Chondrocyte (in vitro differentiated cells): ENCODE data around the gene ANKH. TPM values are rescaled to one million over a fixed set of nuclear protein-coding genes. Genes with fewer than 3 reads are reported as not detected.
"Not testable (repeated sequence)": the region's sequence is repeated elsewhere in the genome, so short reads cannot be mapped to it uniquely, and the experiment has no call there.

ENCODE experiments used
- DNase-seq: peaks from one replicate; pipeline ENCODE4 v3.0.0; 2021; ENCODE audit warnings: mixed read lengths, low spot score
- H3K27ac Mint-ChIP-seq: one replicate; pipeline ENCODE4 v1.8.0; 2021; ENCODE audit warnings: mild to moderate bottlenecking, moderate library complexity, mixed read lengths; ENCODE audit not compliant: unreplicated experiment
- H3K27me3 Mint-ChIP-seq: 2 replicates; pipeline ENCODE4 v1.8.0; 2021; ENCODE audit warnings: low read depth, mixed read lengths
- H3K36me3 Mint-ChIP-seq: 2 replicates; pipeline ENCODE4 v1.8.0; 2021; ENCODE audit warnings: low read depth, mixed read lengths
- H3K4me1 Mint-ChIP-seq: 2 replicates; pipeline ENCODE4 v1.8.0; 2021; ENCODE audit warnings: low read depth, mild to moderate bottlenecking, mixed read lengths
- H3K4me3 Mint-ChIP-seq: one replicate; pipeline ENCODE4 v1.8.0; 2021; ENCODE audit warnings: mild to moderate bottlenecking, moderate library complexity, mixed read lengths; ENCODE audit not compliant: unreplicated experiment
- H3K9me3 Mint-ChIP-seq: 2 replicates; pipeline ENCODE4 v1.8.0; 2021; ENCODE audit warnings: low read depth, mixed read lengths
- total RNA-seq: library from RNA; stranded (reverse); gene quantifications from 3 replicates; pipeline ENCODE4 v1.2.1, GENCODE V29; 2021
- TF ChIP-seq, protein P1 (sequence below): fragments of 200-600 bp; sonication (generic); IDR thresholded peaks from 2 replicates; pipeline ENCODE4 v1.5.0; 2021; ENCODE audit warnings: antibody characterized with exemption, mild to moderate bottlenecking, moderate library complexity

ANKH gene
- total RNA-seq, 1 donor from 2014 or later, result 114 TPM

DNA sequence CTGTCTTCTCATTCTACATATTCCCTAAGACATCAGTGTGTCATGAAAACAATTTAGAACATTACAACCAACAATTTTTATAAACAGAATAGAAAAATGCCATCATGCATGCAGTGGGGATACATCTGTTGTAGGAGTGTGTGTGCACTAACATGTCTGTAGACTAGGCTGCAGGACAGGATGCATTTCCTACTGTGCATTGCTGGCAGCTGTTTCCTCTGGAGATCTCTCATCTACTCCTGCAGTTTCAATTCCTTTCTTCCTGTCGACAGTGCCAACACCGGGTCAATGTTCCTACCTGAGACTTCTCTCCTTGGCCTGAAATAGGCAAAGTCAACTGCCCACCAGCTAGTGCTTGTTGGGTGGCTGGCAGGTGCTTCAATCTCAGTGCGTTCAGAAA lies 69.8 kb downstream of the ANKH start:
- Mint-ChIP-seq H3K4me3 (no peak overlapping the region), H3K4me1 (peaks cover 20% of the 10 kb centered on the region), H3K27me3 (no peaks in the 10 kb centered on the region), H3K9me3 (no peaks in the 10 kb centered on the region), H3K27ac (no peak overlapping the region), H3K36me3 (peaks cover 17% of the 10 kb centered on the region)
- no peak for DNase-seq
- TF ChIP-seq, protein P1, sequence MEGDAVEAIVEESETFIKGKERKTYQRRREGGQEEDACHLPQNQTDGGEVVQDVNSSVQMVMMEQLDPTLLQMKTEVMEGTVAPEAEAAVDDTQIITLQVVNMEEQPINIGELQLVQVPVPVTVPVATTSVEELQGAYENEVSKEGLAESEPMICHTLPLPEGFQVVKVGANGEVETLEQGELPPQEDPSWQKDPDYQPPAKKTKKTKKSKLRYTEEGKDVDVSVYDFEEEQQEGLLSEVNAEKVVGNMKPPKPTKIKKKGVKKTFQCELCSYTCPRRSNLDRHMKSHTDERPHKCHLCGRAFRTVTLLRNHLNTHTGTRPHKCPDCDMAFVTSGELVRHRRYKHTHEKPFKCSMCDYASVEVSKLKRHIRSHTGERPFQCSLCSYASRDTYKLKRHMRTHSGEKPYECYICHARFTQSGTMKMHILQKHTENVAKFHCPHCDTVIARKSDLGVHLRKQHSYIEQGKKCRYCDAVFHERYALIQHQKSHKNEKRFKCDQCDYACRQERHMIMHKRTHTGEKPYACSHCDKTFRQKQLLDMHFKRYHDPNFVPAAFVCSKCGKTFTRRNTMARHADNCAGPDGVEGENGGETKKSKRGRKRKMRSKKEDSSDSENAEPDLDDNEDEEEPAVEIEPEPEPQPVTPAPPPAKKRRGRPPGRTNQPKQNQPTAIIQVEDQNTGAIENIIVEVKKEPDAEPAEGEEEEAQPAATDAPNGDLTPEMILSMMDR, result no peak

DNA sequence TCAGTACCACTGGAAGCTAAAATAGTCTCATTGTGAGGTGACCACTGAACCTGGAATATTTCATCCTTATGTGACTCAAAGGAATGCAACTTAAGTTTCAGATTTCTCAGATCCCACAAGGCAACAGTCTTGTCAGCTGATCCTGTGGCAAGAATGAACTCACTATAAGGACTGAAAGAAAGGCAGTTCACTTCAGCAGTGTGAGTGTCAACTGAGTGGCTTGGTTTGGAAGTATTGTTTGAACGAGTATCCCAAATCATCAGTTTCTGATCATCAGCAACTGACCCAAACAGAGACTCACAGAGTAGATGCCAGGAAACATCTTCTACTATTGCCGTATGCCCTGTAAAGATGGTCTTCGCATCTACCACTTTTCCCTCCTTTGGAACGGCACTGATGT lies 74.2 kb downstream of the ANKH start:
- not testable (repeated sequence) for H3K4me1 Mint-ChIP-seq, H3K9me3 Mint-ChIP-seq, H3K27me3 Mint-ChIP-seq, H3K4me3 Mint-ChIP-seq, DNase-seq, H3K27ac Mint-ChIP-seq, H3K36me3 Mint-ChIP-seq

DNA sequence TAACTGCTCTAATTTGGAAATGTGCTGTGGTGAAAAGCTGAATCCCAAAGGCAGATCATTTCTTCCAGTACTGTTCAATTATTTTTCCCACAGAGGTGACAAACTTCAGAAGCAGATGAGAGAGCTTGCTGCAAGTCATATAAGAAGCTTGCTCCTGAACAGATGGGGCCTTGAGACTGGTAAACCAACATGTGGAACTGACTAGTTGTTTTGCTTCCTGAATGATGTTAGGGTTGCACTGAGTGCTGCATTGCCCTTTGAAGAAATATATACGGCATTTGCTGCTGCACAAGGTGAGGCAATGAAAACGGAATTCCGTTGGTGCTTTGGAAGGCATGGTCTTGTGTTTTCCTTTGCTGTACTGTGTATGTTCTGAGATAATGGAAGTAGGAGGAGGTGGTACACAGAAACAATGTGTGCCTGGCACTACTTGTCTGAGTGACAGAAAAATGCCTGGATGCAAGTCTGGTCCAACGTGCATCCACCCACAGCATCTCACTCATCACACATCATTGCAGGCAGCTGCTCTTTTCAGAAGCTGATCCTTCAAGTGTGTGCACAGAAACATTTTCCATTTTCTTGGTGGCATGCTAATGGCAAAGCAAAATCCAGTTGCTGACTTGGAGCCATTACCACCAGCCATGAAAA lies 76.9 kb downstream of the ANKH start:
- DNase-seq, result no peak
- Mint-ChIP-seq H3K27me3 (no peaks in the 10 kb centered on the region), H3K4me1 (peaks cover 21% of the 10 kb centered on the region), H3K27ac (no peak overlapping the region), H3K4me3 (no peak overlapping the region), H3K36me3 (peaks cover 7% of the 10 kb centered on the region), H3K9me3 (no peaks in the 10 kb centered on the region)
- TF ChIP-seq, protein P1, result no peak

DNA sequence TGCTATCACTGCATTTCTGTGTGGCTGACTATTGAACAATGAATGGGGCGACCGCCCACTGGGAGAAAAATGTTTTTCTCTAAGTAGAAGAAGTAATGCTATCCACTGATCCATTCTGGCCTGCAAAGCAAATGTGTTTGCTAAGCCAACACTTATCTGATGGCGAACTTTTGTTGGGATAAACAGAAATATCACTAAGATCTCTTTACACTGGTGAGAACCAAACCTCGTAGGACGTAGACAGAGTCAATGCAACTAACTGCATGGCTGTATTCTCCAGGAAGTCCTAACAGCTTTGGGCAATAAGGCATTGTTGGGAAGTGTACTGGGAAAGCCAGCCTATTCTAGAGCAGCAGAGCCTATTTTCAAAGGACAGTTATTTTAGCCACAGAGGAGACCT lies 77.7 kb downstream of the ANKH start:
- H3K27ac Mint-ChIP-seq, result no peak overlapping the region
- DNase-seq, result no peak

DNA sequence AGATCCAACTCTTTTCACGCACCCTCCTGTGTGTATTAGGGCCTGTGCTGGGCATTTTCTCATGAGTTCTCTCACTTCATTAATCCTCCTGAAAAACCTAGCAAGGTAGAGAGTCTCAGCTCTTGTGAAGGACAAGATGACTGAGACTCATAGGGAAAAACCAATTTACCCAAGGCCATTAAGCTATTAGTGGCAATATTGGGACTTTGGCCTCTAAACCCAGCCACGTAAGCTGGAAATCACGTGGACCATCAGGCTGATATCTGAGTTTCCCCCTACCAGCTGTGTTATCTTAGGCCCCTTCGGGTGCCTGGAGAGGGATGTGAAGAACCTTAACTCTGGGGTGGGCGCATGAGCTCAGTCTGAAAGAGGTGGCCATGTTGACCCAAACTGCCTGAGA lies 80.7 kb downstream of the ANKH start:
- H3K4me3 Mint-ChIP-seq, result no peak overlapping the region
- peaks cover 7% of the 10 kb centered on the region for H3K36me3 Mint-ChIP-seq
- TF ChIP-seq, protein P1, result no peak

More for the DNA sequence above, 77.7 kb downstream of the ANKH start:
- Mint-ChIP-seq H3K9me3 (no peaks in the 10 kb centered on the region), H3K4me1 (peaks cover 23% of the 10 kb centered on the region), H3K4me3 (no peak overlapping the region), H3K27me3 (no peaks in the 10 kb centered on the region), H3K36me3 (peaks cover 7% of the 10 kb centered on the region)
- TF ChIP-seq, protein P1, result no peak

DNA sequence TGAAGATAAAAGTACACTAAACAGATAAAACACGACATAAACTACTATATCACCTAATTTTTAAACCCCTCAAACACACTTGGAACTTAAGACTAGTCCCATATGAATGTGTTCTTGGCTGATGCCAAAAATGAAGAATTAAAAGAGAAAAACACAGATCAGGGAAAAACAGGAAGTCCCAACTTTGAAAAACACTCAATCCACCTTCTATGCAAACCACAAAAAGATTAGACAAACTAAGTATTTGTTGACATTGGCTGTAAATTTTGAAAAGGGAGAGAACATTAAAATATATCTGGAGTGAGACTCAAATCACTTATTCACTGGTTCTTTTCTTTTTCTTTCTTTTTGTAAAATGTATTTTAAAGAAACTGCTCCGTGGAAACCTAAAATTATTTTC lies 81.4 kb downstream of the ANKH start:
- H3K4me3 Mint-ChIP-seq, result no peak overlapping the region
- H3K27ac Mint-ChIP-seq, result peak overlapping the region; percentile 60
- no peaks in the 10 kb centered on the region for H3K9me3 Mint-ChIP-seq
- H3K4me1 Mint-ChIP-seq, result peaks cover 19% of the 10 kb centered on the region
- no peaks in the 10 kb centered on the region for H3K27me3 Mint-ChIP-seq
- H3K36me3 Mint-ChIP-seq, result peaks cover 7% of the 10 kb centered on the region
- TF ChIP-seq, protein P1, result no peak
- DNase-seq, result no peak

More for the DNA sequence above, 80.7 kb downstream of the ANKH start:
- H3K9me3 Mint-ChIP-seq, result no peaks in the 10 kb centered on the region
- H3K27me3 Mint-ChIP-seq, result no peaks in the 10 kb centered on the region
- DNase-seq, result no peak
- H3K27ac Mint-ChIP-seq, result no peak overlapping the region
- peaks cover 19% of the 10 kb centered on the region for H3K4me1 Mint-ChIP-seq
